ENCODE data around the gene MTARC2.

Gene MTARC2

DNA sequence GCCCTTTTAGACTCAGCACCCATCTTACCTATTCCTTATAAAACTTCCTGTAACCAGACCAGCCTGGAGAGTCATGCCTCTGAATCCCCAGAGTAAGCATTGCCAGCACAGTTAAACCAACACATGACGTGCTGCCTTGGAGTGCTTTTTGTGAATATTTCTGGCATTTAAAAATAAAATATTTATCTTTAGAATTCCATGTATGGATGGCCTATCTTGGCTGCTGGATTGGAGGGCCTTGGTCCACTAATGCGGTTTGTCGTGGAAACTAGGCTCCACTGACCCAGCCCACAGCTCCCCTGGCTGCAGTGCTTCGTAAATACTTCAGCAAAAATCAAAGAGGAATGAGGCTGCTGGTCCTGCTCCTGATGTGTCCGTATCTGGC, 56.1 kb downstream of the MTARC2 start:
- no peak for DNase-seq

DNA sequence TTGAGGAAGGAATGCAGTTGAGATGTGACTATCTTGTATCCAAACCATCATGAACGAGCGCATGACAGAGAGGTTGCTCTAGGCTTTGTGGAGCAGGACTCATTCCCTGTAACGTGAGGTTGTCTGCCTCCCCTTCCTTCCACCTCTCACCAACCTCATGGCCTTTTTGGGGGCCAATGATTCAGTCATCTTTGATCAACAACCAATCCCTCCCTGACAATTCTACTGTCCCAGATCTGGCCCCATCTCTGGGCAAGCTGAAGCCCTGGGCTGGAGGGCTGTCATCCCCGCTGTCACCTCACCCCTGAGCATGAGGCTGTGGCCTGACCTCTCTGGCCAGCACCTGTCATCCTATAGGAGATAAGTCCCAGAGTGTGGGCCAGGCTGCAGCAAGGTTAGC, 58.3 kb downstream of the MTARC2 start:
- DNase-seq: no peak

- DNase-seq: no peak
These were observed 59.6 kb downstream of the MTARC2 start for GRCh38 chr1:220807726-220808125.

DNA sequence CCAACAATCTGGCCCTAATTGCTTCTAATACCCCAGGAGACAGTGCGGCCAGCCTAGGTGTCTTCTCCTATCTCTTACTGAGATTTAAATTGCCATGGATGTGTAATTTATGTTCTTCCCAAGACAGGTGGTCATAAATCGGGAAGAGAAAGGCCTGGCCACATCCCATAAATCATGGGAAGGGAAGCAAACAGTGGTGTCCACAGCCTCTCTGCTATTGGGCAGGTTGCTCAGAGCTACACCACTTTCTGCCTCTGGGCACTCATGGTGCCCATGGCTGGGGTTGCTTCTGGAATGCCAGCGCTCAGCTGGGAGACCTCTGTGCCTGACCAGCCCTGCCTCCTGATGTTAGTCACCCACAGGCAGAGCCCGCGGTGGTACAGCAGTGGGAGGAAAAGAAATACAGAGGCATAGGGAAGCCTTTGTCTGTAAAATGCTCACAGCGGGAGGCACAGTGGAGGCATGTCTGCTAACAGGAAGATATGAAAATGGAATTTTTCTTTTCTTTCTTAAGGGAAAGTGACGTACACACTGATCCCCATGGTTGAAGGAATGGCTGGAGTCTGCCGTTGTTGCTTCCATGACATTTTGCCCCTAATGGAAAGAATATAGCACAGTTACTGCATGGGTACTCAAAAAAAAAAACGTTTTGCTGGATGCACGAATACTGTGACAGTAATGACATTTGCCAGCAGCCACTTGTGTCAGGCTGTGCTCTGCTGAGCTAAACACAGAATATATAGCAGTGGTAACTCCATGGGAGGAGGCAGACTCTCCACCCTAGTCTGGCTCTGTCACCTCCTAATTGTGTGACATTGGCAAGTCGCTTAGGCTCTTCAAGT, 60.4 kb downstream of the MTARC2 start:
- no peak for DNase-seq

DNA sequence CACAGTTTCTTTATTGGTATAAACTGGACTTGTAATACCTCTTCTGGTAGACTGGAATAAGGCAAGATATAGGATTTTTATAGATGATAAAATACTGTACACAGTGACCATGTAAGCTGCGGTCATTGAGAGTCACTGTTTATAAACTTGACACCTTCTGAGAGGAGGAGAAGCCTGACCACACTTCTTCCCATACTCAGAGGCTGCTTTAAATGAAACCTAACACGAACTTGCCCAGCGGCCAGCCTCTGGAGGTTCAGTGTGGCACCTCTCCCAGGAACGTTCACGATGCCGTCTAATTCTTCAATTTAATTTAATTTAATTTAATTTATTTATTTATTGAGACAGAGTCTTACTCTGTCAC, 61.0 kb downstream of the MTARC2 start:
- DNase-seq: no peak

DNA sequence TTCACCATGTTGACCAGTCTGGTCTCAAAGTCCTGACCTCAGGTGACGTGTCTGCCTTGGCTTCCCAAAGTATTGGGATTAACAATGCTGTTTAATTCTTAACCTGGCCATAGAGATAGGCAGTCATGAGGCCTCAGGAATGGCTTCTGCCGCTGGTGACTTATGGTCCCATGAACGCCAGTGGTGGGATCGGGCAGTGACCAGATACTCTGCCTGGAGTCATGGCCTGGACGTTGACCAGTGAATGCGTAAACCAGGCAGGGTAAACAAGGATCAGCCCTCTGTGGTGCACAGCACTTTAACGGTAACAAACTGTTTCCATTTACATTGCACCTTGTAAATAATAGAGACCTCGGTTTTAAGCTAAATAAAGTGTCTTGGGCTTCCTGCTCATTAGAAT, 61.6 kb downstream of the MTARC2 start:
- DNase-seq: no peak

- peak; percentile 69 for DNase-seq
These were observed 62.1 kb downstream of the MTARC2 start for GRCh38 chr1:220810179-220810653.

GRCh38 chr1:220810963-220811362, 62.8 kb downstream of the MTARC2 start:
- no peak for DNase-seq

DNA sequence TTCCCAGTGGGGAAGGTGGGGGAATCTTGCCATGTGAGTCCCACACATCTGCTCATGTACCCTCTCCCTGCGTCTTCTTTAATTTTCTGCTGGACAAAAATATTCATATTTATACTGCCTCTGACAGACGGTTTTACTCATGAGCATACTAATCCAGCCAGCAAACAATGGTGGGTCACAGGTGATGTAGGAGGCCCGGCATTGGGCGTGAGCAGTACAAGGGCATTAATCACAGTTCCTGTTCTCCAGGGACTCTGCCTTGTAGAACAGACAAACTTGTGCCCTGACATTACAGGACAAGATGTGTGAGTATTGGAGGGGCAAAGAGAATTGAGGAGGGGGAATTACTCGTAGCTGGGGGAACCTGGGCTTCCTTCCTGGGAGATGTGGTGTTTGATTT, 63.6 kb downstream of the MTARC2 start:
- DNase-seq: no peak

DNA sequence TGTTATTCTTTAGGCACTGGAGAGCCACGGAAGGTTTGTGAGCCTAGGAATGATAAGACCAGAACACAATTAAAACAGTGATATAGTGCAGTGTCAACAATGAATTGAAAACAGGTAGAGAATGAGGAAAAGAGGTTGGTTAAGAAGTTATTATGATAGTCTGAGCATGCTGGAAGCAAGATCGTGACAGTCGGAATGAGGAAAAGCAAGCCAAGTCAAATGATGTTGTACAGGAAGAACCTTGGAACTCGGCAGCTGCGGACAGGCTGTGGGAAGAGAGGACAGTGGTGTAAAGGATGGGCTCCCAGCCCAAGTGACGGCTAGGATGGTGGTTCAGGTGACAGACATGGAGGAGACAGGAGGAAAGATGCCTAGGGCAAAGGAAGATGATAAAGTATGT, 64.2 kb downstream of the MTARC2 start:
- no peak for DNase-seq

DNA sequence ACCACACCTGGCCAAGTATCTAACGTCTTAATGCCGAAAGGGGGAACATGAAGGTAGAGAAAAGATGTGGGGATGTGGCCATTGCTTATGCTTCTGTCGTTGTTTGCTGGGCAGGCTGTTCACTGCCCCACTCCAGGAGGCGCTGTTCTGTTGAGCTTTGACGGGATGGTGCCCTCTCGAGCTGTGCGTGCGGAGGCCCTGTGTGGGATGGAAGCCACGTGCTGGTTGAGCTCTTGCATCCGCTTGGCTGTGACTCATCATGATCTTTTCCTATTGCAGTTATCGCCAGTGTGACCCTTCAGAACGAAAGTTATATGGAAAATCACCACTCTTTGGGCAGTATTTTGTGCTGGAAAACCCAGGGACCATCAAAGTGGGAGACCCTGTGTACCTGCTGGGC, 64.9 kb downstream of the MTARC2 start:
- DNase-seq: no peak

GRCh38 chr1:220815409-220815808, 67.3 kb downstream of the MTARC2 start:
- DNase-seq: no peak

- DNase-seq: no peak
These were observed 69.8 kb downstream of the MTARC2 start for GRCh38 chr1:220817907-220818306.

DNA sequence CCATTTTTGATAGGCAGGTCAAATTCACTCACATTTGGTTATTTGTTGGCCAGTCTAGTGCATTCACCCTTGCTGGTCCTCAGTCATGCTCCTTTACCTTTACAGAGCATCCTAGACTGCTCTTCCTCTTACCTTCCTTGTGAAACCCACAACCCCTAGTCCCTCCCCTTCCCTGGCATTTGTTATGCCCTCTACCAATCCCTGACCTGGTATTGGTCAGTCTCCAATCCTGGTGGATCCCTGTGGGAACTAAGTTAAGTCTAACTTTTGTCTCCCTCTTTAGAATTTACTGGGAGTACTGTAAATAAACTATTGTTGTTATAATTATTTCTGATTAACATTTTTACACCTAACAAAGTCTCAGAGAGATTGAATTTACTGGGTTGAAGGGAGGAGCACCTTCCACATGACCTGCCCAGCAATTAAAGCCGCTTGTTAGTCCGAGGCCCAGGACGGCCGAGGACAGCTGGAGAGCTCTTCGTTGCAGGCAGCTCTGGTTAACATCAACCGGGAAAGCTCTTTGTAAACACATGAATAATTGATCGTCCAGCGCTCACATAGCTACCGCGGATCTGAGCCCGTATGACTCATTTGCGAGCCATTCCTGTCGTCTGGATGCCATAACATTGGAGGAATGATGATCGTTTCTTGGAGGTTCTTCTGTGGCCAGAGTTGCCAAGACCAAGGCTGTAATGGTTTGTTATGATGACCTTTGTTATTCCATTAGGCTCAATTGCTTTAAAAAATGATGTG, 70.5 kb downstream of the MTARC2 start:
- no peak for DNase-seq

- no peak for DNase-seq
These were observed 71.4 kb downstream of the MTARC2 start for GRCh38 chr1:220819467-220820026.

DNA sequence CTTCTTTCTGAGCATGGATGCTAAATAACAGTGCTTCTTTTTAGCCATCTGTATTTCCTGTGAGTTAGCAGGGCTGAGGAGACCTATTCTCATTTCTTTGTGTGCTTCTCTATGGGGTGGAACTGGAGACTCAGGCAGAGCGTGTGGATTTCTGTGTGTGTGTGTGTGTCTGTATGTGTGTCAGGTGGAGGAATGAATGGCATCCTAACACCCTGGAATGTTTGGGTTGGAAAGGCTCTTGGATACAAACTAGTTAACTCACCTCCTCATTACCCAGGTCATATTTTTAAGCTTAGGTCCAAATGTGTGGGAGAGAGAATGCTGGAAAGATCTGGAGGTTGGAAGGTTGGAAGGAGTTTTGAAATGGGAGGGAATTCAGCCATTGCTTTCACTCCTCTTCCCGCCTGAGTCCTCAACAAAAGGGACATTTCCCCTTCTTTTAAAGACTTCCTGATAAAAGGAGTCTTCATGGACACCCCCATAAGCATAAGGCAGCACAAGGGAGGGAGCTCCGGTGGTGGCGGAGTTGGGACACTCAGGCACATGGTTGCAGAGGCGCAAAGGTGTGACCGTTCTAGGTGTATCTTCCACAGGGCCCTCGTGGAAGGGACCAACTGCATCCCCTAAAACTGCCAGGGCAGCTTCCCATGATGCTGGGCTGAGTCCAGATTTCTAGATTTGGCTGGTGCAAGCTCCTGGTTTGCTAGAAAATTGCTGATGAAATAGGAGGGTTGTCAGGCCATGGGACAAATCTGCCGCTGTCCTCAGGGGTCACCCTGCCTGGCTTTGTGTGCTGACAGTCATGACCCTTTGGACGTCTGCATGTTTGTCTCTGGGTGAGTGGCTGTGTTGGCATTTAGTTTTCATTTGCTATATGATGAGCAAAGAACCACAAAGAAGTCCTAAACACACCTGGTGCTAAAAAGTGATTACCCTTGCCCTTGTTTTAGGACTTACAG, 76.2 kb downstream of the MTARC2 start:
- no peak for DNase-seq

DNA sequence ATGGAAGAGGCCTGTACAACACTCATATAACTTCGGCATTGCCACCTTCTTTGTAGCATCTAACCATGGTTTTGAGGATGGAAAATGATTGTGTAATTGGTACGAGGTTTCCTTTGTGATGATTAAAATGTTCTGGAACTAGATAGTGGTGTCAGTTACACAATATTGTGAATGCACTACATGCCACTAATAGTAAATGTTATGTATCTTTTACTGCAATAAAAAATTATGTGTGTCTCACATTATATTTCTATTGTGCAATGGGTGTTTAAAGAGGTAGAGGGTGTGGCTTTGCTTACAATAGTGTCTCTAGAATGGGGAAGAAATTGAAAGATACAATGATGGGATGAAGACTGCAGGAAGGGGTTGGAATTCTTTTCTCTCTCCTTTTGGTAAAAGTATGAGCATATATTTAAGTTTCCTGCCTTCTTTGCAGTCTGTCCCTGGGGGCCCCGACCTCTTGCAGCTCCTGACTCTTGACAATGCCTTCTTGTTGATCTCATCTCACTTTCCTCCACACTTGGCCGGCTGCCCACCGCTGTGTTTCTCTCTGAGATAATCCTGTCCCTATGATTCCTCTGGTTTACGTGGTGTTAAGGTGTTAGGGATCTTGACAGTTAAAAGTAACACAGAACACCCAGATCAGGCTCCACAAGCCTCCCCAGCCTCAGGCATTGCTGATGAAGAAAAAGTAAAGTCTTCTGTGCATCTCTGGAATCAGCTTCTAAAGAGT, 77.9 kb downstream of the MTARC2 start:
- no peak for DNase-seq

GRCh38 chr1:220826729-220827128, 78.6 kb downstream of the MTARC2 start:
- no peak for DNase-seq

GRCh38 chr1:220827445-220828178, 79.5 kb downstream of the MTARC2 start:
- DNase-seq: no peak

DNA sequence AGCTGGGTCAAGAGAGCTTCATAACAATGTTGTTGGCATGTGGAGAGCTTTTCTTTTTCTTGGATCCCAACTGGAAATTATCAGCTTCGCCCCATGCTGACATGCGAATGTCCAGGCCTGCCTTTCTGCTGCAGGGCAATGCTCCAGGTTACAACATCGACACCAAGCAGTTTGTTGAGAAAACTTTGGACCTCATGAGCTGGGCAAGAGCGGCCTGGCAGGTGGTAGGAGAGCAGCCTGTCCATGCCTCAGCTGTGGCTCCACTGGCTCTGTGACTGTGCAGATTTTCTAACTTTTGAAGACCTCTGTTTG, 80.0 kb downstream of the MTARC2 start:
- DNase-seq: no peak

- no peak for DNase-seq
These were observed 80.9 kb downstream of the MTARC2 start for GRCh38 chr1:220828950-220829586.

All from CD4-positive, alpha-beta T cell treated with Interleukin-4 for 4 hours (primary cell).